B cell (primary cell): ENCODE data around the gene LRG1. TPM values are rescaled to one million over a fixed set of nuclear protein-coding genes. Genes with fewer than 3 reads are reported as not detected.

Experiments used
- ATAC-seq: fragments of 200-7000 bp; cut with Tn5 transposase; one replicate; pipeline ENCODE4 v1.10.0; 2021; ENCODE audit warnings: low read depth, mild to moderate bottlenecking, moderate number of reproducible peaks, moderate library complexity
- CTCF ChIA-PET: fragments of 350-600 bp; sonication (Branson Sonifier 250); formaldehyde crosslinking; loops from one replicate; lab custom pipeline; 2021; ENCODE audit warnings: antibody characterized with exemption, inconsistent platforms; lab: Charles Lee
- POLR2A ChIA-PET: fragments of 350-600 bp; sonication (Branson Sonifier 250); formaldehyde crosslinking; loops from one replicate; lab custom pipeline; 2021; ENCODE audit warnings: antibody characterized with exemption; lab: Charles Lee
- DNase-seq: peaks from one replicate; pipeline ENCODE4 v3.0.0; 2013
- H2AFZ ChIP-seq: 2 replicates; pipeline ENCODE4 v1.6.1; 2012; ENCODE audit warnings: mild to moderate bottlenecking, low read depth, low read length; ENCODE audit not compliant: insufficient read depth, poor library complexity, severe bottlenecking
- H3K27ac ChIP-seq, 2 donors: 1 replicate in 1 of 2; 2 replicates in 1 of 2; pipeline ENCODE4 v1.5.1; 2012 to 2013; ENCODE audit warnings: low read length in 2 of 2, mild to moderate bottlenecking in 2 of 2, moderate library complexity in 1 of 2
- H3K27me3 ChIP-seq, 4 experiments: fragments of 200-600 bp in 1 of 4; sonication (generic) in 1 of 4; replicated peaks in 1 of 4; 1 replicate in 2 of 4; 2 replicates in 2 of 4; pipeline versions ENCODE4 v1.6.1 to v1.7.0; 2013 to 2016; ENCODE audit warnings: low read length in 3 of 4, mild to moderate bottlenecking in 2 of 4, mixed read lengths in 1 of 4, moderate library complexity in 1 of 4; ENCODE audit not compliant: insufficient read depth in 4 of 4, control insufficient read depth in 3 of 4; ENCODE audit errors: control extremely low read depth in 1 of 4
- H3K36me3 ChIP-seq, 2 experiments: replicated peaks in 1 of 2; 1 replicate in 1 of 2; 2 replicates in 1 of 2; pipeline versions ENCODE4 v1.6.1 to v1.7.1; 2013; ENCODE audit warnings: low read length in 1 of 2; ENCODE audit not compliant: insufficient read depth in 2 of 2, control insufficient read depth in 1 of 2; ENCODE audit errors: control extremely low read depth in 1 of 2, extremely low read depth in 1 of 2
- H3K4me1 ChIP-seq, 2 donors: fragments of 200-600 bp in 1 of 2; sonication (generic) in 1 of 2; 1 replicate in 1 of 2; 2 replicates in 1 of 2; pipeline versions ENCODE4 v1.5.1 to v1.6.1; 2013 to 2017; ENCODE audit warnings: low read length in 2 of 2; ENCODE audit not compliant: control insufficient read depth in 2 of 2, insufficient read depth in 2 of 2
- H3K4me2 ChIP-seq: replicated peaks from 2 replicates; pipeline ENCODE3; 2012; ENCODE audit warnings: mild to moderate bottlenecking, low read depth, low read length; ENCODE audit not compliant: poor library complexity, severe bottlenecking
- H3K4me3 ChIP-seq, 5 experiments: fragments of 200-600 bp in 1 of 5; sonication (generic) in 1 of 5; 1 replicate in 3 of 5; 2 replicates in 2 of 5; pipeline versions ENCODE4 v1.5.1 to v1.7.0; 2011 to 2016; ENCODE audit warnings: low read length in 4 of 5, mild to moderate bottlenecking in 4 of 5, low read depth in 2 of 5, control low read depth in 1 of 5, moderate library complexity in 1 of 5; ENCODE audit not compliant: insufficient read depth in 1 of 5; ENCODE audit errors: control extremely low read depth in 1 of 5, extremely low read depth in 1 of 5
- H3K79me2 ChIP-seq: fragments of 200-600 bp; sonication (generic); one replicate; pipeline ENCODE4 v1.6.0; 2016; ENCODE audit warnings: low read length; ENCODE audit not compliant: control insufficient read depth, insufficient read depth
- H3K9ac ChIP-seq: fragments of 200-600 bp; sonication (generic); 2 replicates; pipeline ENCODE4 v1.6.1; 2017; ENCODE audit warnings: mild to moderate bottlenecking, low read length, moderate library complexity
- H3K9me3 ChIP-seq, 3 donors: one replicate each; pipeline versions ENCODE4 v1.6.1 to v1.7.1; 2013; ENCODE audit warnings: low read length in 2 of 3; ENCODE audit not compliant: control insufficient read depth in 2 of 3, insufficient read depth in 1 of 3; ENCODE audit errors: control extremely low read depth in 1 of 3
- H4K20me1 ChIP-seq: 2 replicates; pipeline ENCODE4 v1.6.0; 2012; ENCODE audit warnings: mild to moderate bottlenecking, low read length; ENCODE audit not compliant: insufficient read depth, control insufficient read depth, poor library complexity, severe bottlenecking
- H3K27ac Mint-ChIP-seq: one replicate; pipeline ENCODE4 v1.8.0; 2021; ENCODE audit warnings: mixed read lengths
- H3K27me3 Mint-ChIP-seq: one replicate; pipeline ENCODE4 v1.8.0; 2021; ENCODE audit warnings: mixed read lengths
- H3K4me1 Mint-ChIP-seq: one replicate; pipeline ENCODE4 v1.8.0; 2021; ENCODE audit warnings: mixed read lengths
- H3K4me3 Mint-ChIP-seq: one replicate; pipeline ENCODE4 v1.8.0; 2021; ENCODE audit warnings: mixed read lengths
- H3K9me3 Mint-ChIP-seq: one replicate; pipeline ENCODE4 v1.8.0; 2022; ENCODE audit warnings: mixed read lengths; ENCODE audit not compliant: insufficient read depth
- EZH2 ChIP-seq: IDR thresholded peaks from 2 replicates; pipeline ENCODE4 v1.6.1; 2012; ENCODE audit warnings: borderline replicate concordance, low read depth, mild to moderate bottlenecking, moderate library complexity, low read length; ENCODE audit not compliant: insufficient read depth, poor library complexity, severe bottlenecking
- WGBS: methylation state at CpG from one replicate; pipeline ENCODE4 v1.1.5; 2013; ENCODE audit warnings: missing lambda C conversion rate; ENCODE audit not compliant: insufficient coverage; 5-methylcytosine and 5-hydroxymethylcytosine counted together
- intact Hi-C: fragments of 100-400 bp; cut with micrococcal nuclease; formaldehyde crosslinking; loops from one replicate; pipeline ENCODE4 v1.10.0; 2022
- polyA plus RNA-seq: library from polyadenylated mRNA; depleted of rRNA; stranded (reverse); fragments of >200 nt; gene quantifications from 2 replicates; pipeline ENCODE4 v1.2.3, GENCODE V29; 2012
- total RNA-seq, 2 donors: library from RNA; stranded (reverse); fragments of 120-200 nt in 1 of 2; gene quantifications; 1 replicate in 1 of 2; 2 replicates in 1 of 2; pipeline versions ENCODE4 v1.2.3 to v1.2.4, GENCODE V29; 2013 to 2022
- TF ChIP-seq, protein P1 (sequence below): fragments of 200-600 bp; IDR thresholded peaks from one replicate; pipeline ENCODE4 v1.8.0; 2022; ENCODE audit warnings: antibody characterized with exemption, mild to moderate bottlenecking

LRG1 gene
- total and polyA plus RNA-seq, 2 donors (not counting 1 experiment from before 2014, with no cell fraction given), result 0.21 to 0.27 TPM

DNA sequence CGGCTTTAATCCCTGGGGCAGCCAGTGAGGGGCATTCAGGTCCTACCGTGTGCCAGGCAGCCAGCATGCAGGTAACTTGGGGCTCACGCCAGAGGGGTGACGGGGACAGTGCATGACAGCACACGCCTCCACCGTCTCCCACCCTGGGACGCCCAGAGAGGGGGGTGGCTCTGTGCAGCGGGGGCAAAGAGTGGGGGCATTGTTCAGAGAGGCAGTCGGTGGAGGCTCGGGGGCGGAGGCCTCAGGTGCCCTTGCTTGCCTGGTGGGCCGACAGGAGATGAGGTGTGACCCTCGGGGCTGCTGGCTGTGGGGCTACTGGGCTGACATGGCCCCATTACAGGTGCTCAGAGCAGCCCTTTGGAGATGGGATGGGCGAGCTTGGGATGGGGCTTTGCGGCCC, 40.0 kb downstream of the LRG1 start:
- H3K36me3 ChIP-seq, result peaks cover 0 to 34% of the 10 kb centered on the region in 2 experiments
- H3K9me3 ChIP-seq, result no peaks in the 10 kb centered on the region
- no peaks in the 10 kb centered on the region for H3K9me3 Mint-ChIP-seq
- no peak for TF ChIP-seq EZH2
- TF ChIP-seq, protein P1, sequence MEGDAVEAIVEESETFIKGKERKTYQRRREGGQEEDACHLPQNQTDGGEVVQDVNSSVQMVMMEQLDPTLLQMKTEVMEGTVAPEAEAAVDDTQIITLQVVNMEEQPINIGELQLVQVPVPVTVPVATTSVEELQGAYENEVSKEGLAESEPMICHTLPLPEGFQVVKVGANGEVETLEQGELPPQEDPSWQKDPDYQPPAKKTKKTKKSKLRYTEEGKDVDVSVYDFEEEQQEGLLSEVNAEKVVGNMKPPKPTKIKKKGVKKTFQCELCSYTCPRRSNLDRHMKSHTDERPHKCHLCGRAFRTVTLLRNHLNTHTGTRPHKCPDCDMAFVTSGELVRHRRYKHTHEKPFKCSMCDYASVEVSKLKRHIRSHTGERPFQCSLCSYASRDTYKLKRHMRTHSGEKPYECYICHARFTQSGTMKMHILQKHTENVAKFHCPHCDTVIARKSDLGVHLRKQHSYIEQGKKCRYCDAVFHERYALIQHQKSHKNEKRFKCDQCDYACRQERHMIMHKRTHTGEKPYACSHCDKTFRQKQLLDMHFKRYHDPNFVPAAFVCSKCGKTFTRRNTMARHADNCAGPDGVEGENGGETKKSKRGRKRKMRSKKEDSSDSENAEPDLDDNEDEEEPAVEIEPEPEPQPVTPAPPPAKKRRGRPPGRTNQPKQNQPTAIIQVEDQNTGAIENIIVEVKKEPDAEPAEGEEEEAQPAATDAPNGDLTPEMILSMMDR, result no peak
- H3K4me1 Mint-ChIP-seq, result no peaks in the 10 kb centered on the region
- no peaks in the 10 kb centered on the region for H4K20me1 ChIP-seq
- H3K4me1 ChIP-seq, result no peaks in the 10 kb centered on the region
- H3K9ac ChIP-seq, result no peak overlapping the region
- no peak overlapping the region for H3K4me3 ChIP-seq
- no peaks in the 10 kb centered on the region for H3K79me2 ChIP-seq
- intact Hi-C loops, result no loop called here
- no peak overlapping the region for H3K4me3 Mint-ChIP-seq
- POLR2A ChIA-PET, result no interaction called here
- no peak overlapping the region for H2AFZ ChIP-seq
- no peaks in the 10 kb centered on the region for H3K27me3 ChIP-seq
- H3K27ac ChIP-seq, result no peak overlapping the region
- DNase-seq (no peak), ATAC-seq (no peak)
- no peak overlapping the region for H3K4me2 ChIP-seq
- no peak overlapping the region for H3K27ac Mint-ChIP-seq
- H3K27me3 Mint-ChIP-seq, result no peaks in the 10 kb centered on the region
- CTCF ChIA-PET, result no interaction called here
- 98% methylated on average over 15 of the region's 15 CpGs for WGBS

DNA sequence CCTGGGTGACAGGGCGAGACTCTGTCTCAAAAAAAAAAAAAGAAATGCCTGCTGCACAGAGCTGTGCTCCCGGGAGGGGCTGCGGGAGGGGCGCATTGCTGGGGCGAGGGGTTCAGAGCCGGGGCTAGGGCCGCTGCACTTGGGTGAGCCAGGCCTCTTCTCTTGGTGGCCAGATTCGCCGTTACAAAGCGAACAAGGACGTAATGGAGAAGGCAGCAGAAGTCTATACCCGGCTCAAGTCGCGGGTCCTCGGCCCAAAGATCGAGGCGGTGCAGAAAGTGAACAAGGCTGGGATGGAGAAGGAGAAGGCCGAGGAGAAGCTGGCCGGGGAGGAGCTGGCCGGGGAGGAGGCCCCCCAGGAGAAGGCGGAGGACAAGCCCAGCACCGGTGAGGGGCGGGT, 40.5 kb downstream of the LRG1 start:
- H3K36me3 ChIP-seq, result peaks cover 0 to 39% of the 10 kb centered on the region in 2 experiments
- 96% methylated on average over 21 of the region's 23 CpGs for WGBS
- Mint-ChIP-seq H3K4me1 (no peaks in the 10 kb centered on the region), H3K27me3 (no peaks in the 10 kb centered on the region), H3K27ac (no peak overlapping the region), H3K9me3 (no peaks in the 10 kb centered on the region), H3K4me3 (no peak overlapping the region)
- POLR2A ChIA-PET, result no interaction called here
- intact Hi-C loops, result no loop called here
- H3K27me3 ChIP-seq, result no peaks in the 10 kb centered on the region
- H3K4me3 ChIP-seq, result no peak overlapping the region
- CTCF ChIA-PET, result interaction anchor here (0.6 kb wide), 1 partner anchor 25 kb away, joined by 3 read pairs; no protein-coding TSS in a partner anchor
- no peak overlapping the region for H2AFZ ChIP-seq
- DNase-seq (no peak), ATAC-seq (no peak)
- TF ChIP-seq, protein P1, result no peak
- no peak for TF ChIP-seq EZH2
- H3K79me2 ChIP-seq, result no peaks in the 10 kb centered on the region
- H3K4me2 ChIP-seq, result no peak overlapping the region
- no peaks in the 10 kb centered on the region for H3K9me3 ChIP-seq
- no peaks in the 10 kb centered on the region for H4K20me1 ChIP-seq
- H3K27ac ChIP-seq, result no peak overlapping the region
- no peak overlapping the region for H3K9ac ChIP-seq
- no peaks in the 10 kb centered on the region for H3K4me1 ChIP-seq
